Psoas muscle (tissue), 8 donors: Measurements from ENCODE around the gene EMX1. TPM values are rescaled to one million over a fixed set of nuclear protein-coding genes. Genes with fewer than 3 reads are reported as not detected.

Source experiments
- ATAC-seq, 4 donors: fragments of 200-7000 bp; cut with Tn5 transposase; one replicate each; pipeline ENCODE4 v1.9.1; 2020; ENCODE audit warnings: moderate library complexity in 3 of 4, mild to moderate bottlenecking in 2 of 4
- DNase-seq, 2 donors: peaks; one replicate each; pipeline ENCODE4 v3.0.0-alpha.2; 2020
- H3K27ac ChIP-seq: fragments of 200-600 bp; one replicate; pipeline ENCODE4 v1.8.0; 2022
- H3K27me3 ChIP-seq, 3 donors: fragments of 200-600 bp in 1 of 3; one replicate each; pipeline versions ENCODE4 v1.6.1 to v1.8.0; 2013 to 2022; ENCODE audit warnings: low read length in 2 of 3, mild to moderate bottlenecking in 2 of 3, moderate library complexity in 1 of 3; ENCODE audit not compliant: insufficient read depth in 3 of 3
- H3K36me3 ChIP-seq, 2 donors: fragments of 200-600 bp in 1 of 2; one replicate each; pipeline versions ENCODE4 v1.6.1 to v1.8.0; 2013 to 2022; ENCODE audit warnings: low read depth in 1 of 2, mild to moderate bottlenecking in 1 of 2, moderate library complexity in 1 of 2; ENCODE audit not compliant: insufficient read depth in 1 of 2
- H3K4me1 ChIP-seq: fragments of 200-600 bp; one replicate; pipeline ENCODE4 v1.8.0; 2022
- H3K4me3 ChIP-seq: fragments of 200-600 bp; one replicate; pipeline ENCODE4 v1.8.0; 2022; ENCODE audit warnings: mild to moderate bottlenecking
- H3K9me3 ChIP-seq: fragments of 200-600 bp; one replicate; pipeline ENCODE4 v1.8.0; 2022
- WGBS, 3 donors: extraction: QIAGEN DNeasy Blood & Tissue Kit; methylation state at CpG; one replicate each; pipeline versions ENCODE4 v1.1.6 to v1.1.7; 2013; 5-methylcytosine and 5-hydroxymethylcytosine counted together
- intact Hi-C, 2 donors: fragments of 100-400 bp; cut with DNase I; formaldehyde crosslinking; loops; one replicate each; pipeline versions ENCODE4 v1.11.0 to v1.14.2; 2022
- polyA plus RNA-seq, 3 donors: library from polyadenylated mRNA; stranded (reverse); fragments of 200-250 nt; gene quantifications; one replicate each; pipeline ENCODE4 v1.2.3, GENCODE V29; 2013
- total RNA-seq, 4 donors: library from RNA; stranded (reverse); fragmentation: NEBNext Ultra II Directional in 2 of 4; extraction: Animal tissue kit (Norgen Biotek cat#: 25700) in 2 of 4; gene quantifications; one replicate each; pipeline versions ENCODE4 v1.2.1 to v1.2.4, GENCODE V29; 2021 to 2023
- TF ChIP-seq, protein P1 (sequence below): fragments of 200-600 bp; IDR thresholded peaks from one replicate; pipeline ENCODE4 v1.8.0; 2022; ENCODE audit warnings: antibody characterized with exemption
- donor health status: healthy with polysubstance abuse.
- donor health status: DM: no; HTN: no; CAD: no; lungs with moderate emphysema.
- donor health status: Bipolar disorder and iron deficiency.
- donor health status: healthy.
- donor health status: DM: yes; HTN: yes; CAD: no.
- donor health status: DM: no; HTN: no; CAD: no.
- donor health status: DM: no; HTN: no; CAD: no.
- donor health status: DM: yes; HTN: yes; CAD: no.

EMX1 gene
- total and polyA plus RNA-seq, 7 donors, result 0.01 TPM; not detected in 6

DNA sequence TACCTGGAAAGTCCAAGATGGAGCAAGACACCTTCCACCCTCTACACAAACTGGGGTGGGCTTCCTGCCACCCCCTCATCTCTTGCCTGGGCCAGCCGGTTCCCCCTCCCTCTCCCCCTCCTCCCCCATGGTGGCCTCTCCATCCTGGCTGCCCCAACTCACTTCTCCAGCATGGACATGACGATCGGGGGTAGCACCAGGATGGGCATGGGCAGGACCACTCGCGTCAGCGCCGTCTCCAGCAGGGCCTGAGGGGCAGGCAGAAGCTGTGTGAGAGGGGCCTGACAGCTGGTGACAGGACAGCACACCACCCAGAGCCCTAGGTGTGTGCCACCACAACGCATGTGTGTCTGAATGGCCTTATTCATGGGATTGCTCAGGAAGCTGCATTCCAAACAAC is 51.0 kb downstream of the EMX1 start:
- intact Hi-C loops, result no loop called here
- H3K27me3 ChIP-seq, result no peaks in the 10 kb centered on the region
- H3K36me3 ChIP-seq, result peaks cover 0 to 31% of the 10 kb centered on the region in 2 donors
- H3K27ac ChIP-seq, result no peak overlapping the region
- DNase-seq (peak in 1 of 2 donors; percentile 24), ATAC-seq (no peak)
- H3K4me1 ChIP-seq, result no peaks in the 10 kb centered on the region
- no peak overlapping the region for H3K4me3 ChIP-seq
- TF ChIP-seq, protein P1, sequence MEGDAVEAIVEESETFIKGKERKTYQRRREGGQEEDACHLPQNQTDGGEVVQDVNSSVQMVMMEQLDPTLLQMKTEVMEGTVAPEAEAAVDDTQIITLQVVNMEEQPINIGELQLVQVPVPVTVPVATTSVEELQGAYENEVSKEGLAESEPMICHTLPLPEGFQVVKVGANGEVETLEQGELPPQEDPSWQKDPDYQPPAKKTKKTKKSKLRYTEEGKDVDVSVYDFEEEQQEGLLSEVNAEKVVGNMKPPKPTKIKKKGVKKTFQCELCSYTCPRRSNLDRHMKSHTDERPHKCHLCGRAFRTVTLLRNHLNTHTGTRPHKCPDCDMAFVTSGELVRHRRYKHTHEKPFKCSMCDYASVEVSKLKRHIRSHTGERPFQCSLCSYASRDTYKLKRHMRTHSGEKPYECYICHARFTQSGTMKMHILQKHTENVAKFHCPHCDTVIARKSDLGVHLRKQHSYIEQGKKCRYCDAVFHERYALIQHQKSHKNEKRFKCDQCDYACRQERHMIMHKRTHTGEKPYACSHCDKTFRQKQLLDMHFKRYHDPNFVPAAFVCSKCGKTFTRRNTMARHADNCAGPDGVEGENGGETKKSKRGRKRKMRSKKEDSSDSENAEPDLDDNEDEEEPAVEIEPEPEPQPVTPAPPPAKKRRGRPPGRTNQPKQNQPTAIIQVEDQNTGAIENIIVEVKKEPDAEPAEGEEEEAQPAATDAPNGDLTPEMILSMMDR, result no peak
- WGBS, 3 donors, result 90 to 91% (median 91%) methylated on average over 8 of the region's 8 CpGs
- no peaks in the 10 kb centered on the region for H3K9me3 ChIP-seq

DNA sequence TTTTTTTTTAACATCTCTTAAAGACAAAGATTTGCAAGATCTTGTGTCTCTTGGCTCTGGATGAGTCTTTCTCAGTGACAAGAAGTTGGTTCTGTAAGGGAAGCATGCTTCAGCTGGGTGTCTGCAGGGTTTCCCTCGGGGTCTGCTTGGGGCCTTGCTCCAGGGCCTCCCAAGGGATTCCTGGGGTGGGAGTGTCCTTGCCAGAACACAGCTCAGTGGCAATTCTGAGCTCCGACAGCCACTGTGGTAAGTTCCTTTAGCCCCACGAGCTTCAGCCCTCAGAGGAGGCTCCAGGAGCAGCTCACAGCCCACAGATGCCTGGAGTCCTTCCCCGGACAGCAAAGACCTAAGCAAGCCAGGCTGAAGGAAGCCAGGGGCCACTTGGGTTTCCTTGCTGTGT is 52.4 kb downstream of the EMX1 start:
- Histone ChIP-seq H3K27me3 (no peaks in the 10 kb centered on the region), H3K4me3 (no peak overlapping the region), H3K27ac (no peak overlapping the region), H3K4me1 (no peaks in the 10 kb centered on the region), H3K9me3 (no peaks in the 10 kb centered on the region), H3K36me3 (peaks cover 0 to 31% of the 10 kb centered on the region in 2 donors)
- TF ChIP-seq, protein P1, result no peak
- ATAC-seq (no peak), DNase-seq (peak in 1 of 2 donors; percentile 29)
- 73 to 82% (median 81%) methylated on average over 4 of the region's 4 CpGs for WGBS, 3 donors
- intact Hi-C loops, result loop anchor here in 1 of 2 donors (5.0 kb wide), 1 partner anchor 77 kb away; no protein-coding TSS in a partner anchor

DNA sequence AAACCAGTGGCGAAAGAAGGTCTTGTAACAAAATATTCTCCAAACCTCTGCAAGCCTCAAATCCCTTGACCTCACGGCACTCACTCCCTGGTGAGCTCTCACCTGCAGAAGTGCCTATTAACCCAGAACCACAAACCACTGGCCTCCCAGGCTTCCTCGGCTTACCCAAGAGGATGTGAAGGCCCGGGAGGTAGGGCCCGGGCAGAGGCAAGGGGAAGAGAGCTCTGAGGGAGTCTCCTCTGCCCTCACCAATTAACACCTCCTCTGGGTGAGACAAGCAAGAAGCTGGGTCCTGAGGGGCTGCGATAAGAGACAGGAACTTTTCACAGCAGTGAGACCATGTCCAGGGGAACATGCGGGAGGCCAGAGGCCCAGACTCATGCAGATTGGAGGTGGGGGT is 53.7 kb downstream of the EMX1 start:
- Histone ChIP-seq H3K27ac (no peak overlapping the region), H3K4me1 (no peaks in the 10 kb centered on the region)
- 87 to 88% (median 87%) methylated on average over 7 of the region's 7 CpGs for WGBS, 3 donors

DNA sequence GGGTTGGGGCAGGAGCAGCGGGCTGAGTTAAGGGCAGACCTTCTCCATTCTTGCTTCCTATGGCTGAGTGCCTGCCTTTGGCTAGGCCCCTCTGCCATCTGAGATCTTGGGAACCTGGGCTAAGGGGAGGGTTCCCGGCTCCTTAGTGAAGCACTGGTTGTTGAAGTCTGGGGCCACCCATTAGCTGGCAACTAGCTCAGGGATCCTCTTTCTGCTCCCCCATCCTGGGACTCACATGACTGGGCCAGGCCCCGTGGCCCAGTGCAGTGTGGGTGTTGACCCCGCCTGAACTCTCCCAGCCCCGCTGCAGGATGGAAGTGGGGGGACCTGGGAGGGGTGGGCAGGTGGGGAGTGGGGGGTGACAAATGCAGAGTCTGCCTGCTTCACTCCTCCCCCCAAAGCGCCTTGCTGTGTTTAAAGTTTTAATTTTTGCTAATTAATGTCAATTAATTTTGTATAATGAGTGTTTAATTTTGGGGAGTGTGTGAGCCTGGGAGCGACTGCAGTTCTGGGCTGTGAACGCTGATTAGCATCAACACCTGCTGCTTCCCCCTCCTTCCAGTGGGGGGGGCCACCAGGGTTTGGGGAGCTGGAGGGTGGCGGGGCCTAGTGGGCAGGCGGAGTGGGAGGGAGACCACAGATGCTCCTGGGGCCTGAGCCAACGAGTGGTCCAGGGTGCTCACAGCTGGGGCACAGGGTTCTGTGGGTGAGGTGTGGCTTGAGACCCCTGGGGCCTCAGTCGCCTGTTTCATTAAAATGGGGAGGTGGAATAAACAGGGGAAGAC is 55.2 kb downstream of the EMX1 start:
- Histone ChIP-seq H3K27ac (no peak overlapping the region), H3K4me3 (no peak overlapping the region), H3K36me3 (peaks cover 0 to 13% of the 10 kb centered on the region in 2 donors), H3K27me3 (no peaks in the 10 kb centered on the region), H3K4me1 (no peaks in the 10 kb centered on the region), H3K9me3 (no peaks in the 10 kb centered on the region)
- TF ChIP-seq, protein P1, result no peak
- ATAC-seq (no peak), DNase-seq (peak in 1 of 2 donors; percentile 29)
- intact Hi-C loops, result loop anchor here in 1 of 2 donors (5.0 kb wide), 1 partner anchor 80 kb away; no protein-coding TSS in a partner anchor
- 71 to 82% (median 74%) methylated on average over 12 of the region's 12 CpGs for WGBS, 3 donors

More for the DNA sequence above, 53.7 kb downstream of the EMX1 start:
- ATAC-seq, result no peak
- intact Hi-C loops, result loop anchor here in 1 of 2 donors (5.0 kb wide), 1 partner anchor 79 kb away; no protein-coding TSS in a partner anchor
- peaks cover 0 to 28% of the 10 kb centered on the region in 2 donors for H3K36me3 ChIP-seq
- DNase-seq, result peak in 1 of 2 donors; percentile 14
- H3K9me3 ChIP-seq, result no peaks in the 10 kb centered on the region
- no peaks in the 10 kb centered on the region for H3K27me3 ChIP-seq
- H3K4me3 ChIP-seq, result no peak overlapping the region
- TF ChIP-seq, protein P1, result no peak
